Mucosa of rectum (tissue), 2 donors: ENCODE results near the gene ACE.

ENCODE experiments used
- H3K27ac ChIP-seq, 2 donors: one replicate each; pipeline ENCODE4 v1.7.0; 2013; ENCODE audit warnings: inconsistent platforms in 2 of 2, low read depth in 2 of 2, low read length in 2 of 2
- H3K27me3 ChIP-seq, 2 donors: one replicate each; pipeline ENCODE4 v1.7.0; 2013; ENCODE audit warnings: low read length in 2 of 2; ENCODE audit not compliant: control insufficient read depth in 2 of 2, insufficient read depth in 2 of 2
- H3K36me3 ChIP-seq, 2 donors: one replicate each; pipeline ENCODE4 v1.7.0; 2013; ENCODE audit warnings: low read length in 2 of 2; ENCODE audit not compliant: control insufficient read depth in 2 of 2, insufficient read depth in 2 of 2
- H3K4me1 ChIP-seq, 2 donors: one replicate each; pipeline ENCODE4 v1.7.0; 2013; ENCODE audit warnings: low read length in 2 of 2, mild to moderate bottlenecking in 1 of 2; ENCODE audit not compliant: control insufficient read depth in 2 of 2, insufficient read depth in 2 of 2
- H3K4me3 ChIP-seq, 2 donors: one replicate each; pipeline ENCODE4 v1.7.0; 2013; ENCODE audit warnings: low read length in 2 of 2
- H3K9ac ChIP-seq, 2 donors: one replicate each; pipeline ENCODE4 v1.7.0; 2013; ENCODE audit warnings: low read length in 2 of 2, low read depth in 1 of 2, mild to moderate bottlenecking in 1 of 2
- H3K9me3 ChIP-seq, 2 donors: one replicate each; pipeline ENCODE4 v1.7.0; 2013; ENCODE audit warnings: low read length in 2 of 2; ENCODE audit not compliant: control insufficient read depth in 2 of 2
- donor health status: healthy.
- donor health status: Normal muscosa, but diverticular disease.

ACE gene

GRCh38 chr17:63523253-63523855, 46.5 kb downstream of the ACE start, which contains the start of gene KCNH6:
KCNH6 (plus strand) TSS chr17:63523358; CDS start chr17:63523414, 56 bp downstream.
- Histone ChIP-seq H3K27ac (no peak within 1 kb of the TSS), H3K4me3 (peak within 1 kb of the TSS in 1 of 2 donors; percentile 31)

GRCh38 chr17:63524051-63524450, 47.2 kb downstream of the ACE start:
- H3K4me1 ChIP-seq = peaks cover 7 to 8% of the 10 kb centered on the region in 2 donors
- H3K9ac ChIP-seq = no peak overlapping the region
- no peaks in the 10 kb centered on the region for H3K9me3 ChIP-seq
- H3K27ac ChIP-seq = no peak overlapping the region
- H3K4me3 ChIP-seq = no peak overlapping the region
- H3K36me3 ChIP-seq = no peaks in the 10 kb centered on the region
- peaks cover 0 to 3% of the 10 kb centered on the region in 2 donors for H3K27me3 ChIP-seq

More at GRCh38 chr17:63523253-63523855, 46.5 kb downstream of the ACE start, which contains the start of gene KCNH6:
- H3K9ac ChIP-seq = no peak within 1 kb of the TSS
- H3K4me1 ChIP-seq = peaks cover 7 to 11% of the 10 kb centered on the region in 2 donors
- no peaks in the 10 kb centered on the region for H3K9me3 ChIP-seq
- H3K36me3 ChIP-seq = no peaks in the 10 kb centered on the region
- H3K27me3 ChIP-seq = peaks cover 0 to 3% of the 10 kb centered on the region in 2 donors

- Histone ChIP-seq H3K27ac (no peak overlapping the region), H3K27me3 (peaks cover 0 to 3% of the 10 kb centered on the region in 2 donors), H3K9ac (no peak overlapping the region), H3K4me1 (peaks cover 4 to 7% of the 10 kb centered on the region in 2 donors), H3K4me3 (no peak overlapping the region), H3K36me3 (no peaks in the 10 kb centered on the region), H3K9me3 (no peaks in the 10 kb centered on the region)
These were observed 48.5 kb downstream of the ACE start for GRCh38 chr17:63525190-63525946.

- Histone ChIP-seq H3K4me1 (no peaks in the 10 kb centered on the region), H3K9me3 (no peaks in the 10 kb centered on the region), H3K27me3 (no peaks in the 10 kb centered on the region), H3K36me3 (no peaks in the 10 kb centered on the region), H3K9ac (no peak overlapping the region), H3K4me3 (no peak overlapping the region), H3K27ac (no peak overlapping the region)
These were observed 50.0 kb downstream of the ACE start for GRCh38 chr17:63526861-63527260.

- no peak overlapping the region for H3K27ac ChIP-seq
- H3K27me3 ChIP-seq = no peaks in the 10 kb centered on the region
- H3K9me3 ChIP-seq = no peaks in the 10 kb centered on the region
- no peak overlapping the region for H3K9ac ChIP-seq
- no peak overlapping the region for H3K4me3 ChIP-seq
- H3K36me3 ChIP-seq = no peaks in the 10 kb centered on the region
- H3K4me1 ChIP-seq = no peaks in the 10 kb centered on the region
These were observed 51.3 kb downstream of the ACE start for GRCh38 chr17:63528183-63528582.

- H3K9me3 ChIP-seq = no peaks in the 10 kb centered on the region
- H3K4me3 ChIP-seq = no peak overlapping the region
- no peaks in the 10 kb centered on the region for H3K27me3 ChIP-seq
- H3K9ac ChIP-seq = no peak overlapping the region
- H3K36me3 ChIP-seq = no peaks in the 10 kb centered on the region
- no peaks in the 10 kb centered on the region for H3K4me1 ChIP-seq
- no peak overlapping the region for H3K27ac ChIP-seq
These were observed 53.1 kb downstream of the ACE start for GRCh38 chr17:63529711-63530556.

GRCh38 chr17:63530557-63531021, 53.7 kb downstream of the ACE start:
- no peaks in the 10 kb centered on the region for H3K4me1 ChIP-seq
- H3K27ac ChIP-seq = no peak overlapping the region
- H3K27me3 ChIP-seq = no peaks in the 10 kb centered on the region
- H3K9ac ChIP-seq = no peak overlapping the region
- H3K4me3 ChIP-seq = no peak overlapping the region
- no peaks in the 10 kb centered on the region for H3K9me3 ChIP-seq
- no peaks in the 10 kb centered on the region for H3K36me3 ChIP-seq

- H3K36me3 ChIP-seq = no peaks in the 10 kb centered on the region
- no peak overlapping the region for H3K9ac ChIP-seq
- no peak overlapping the region for H3K27ac ChIP-seq
- no peak overlapping the region for H3K4me3 ChIP-seq
- no peaks in the 10 kb centered on the region for H3K27me3 ChIP-seq
- H3K9me3 ChIP-seq = no peaks in the 10 kb centered on the region
- no peaks in the 10 kb centered on the region for H3K4me1 ChIP-seq
These were observed 54.4 kb downstream of the ACE start for GRCh38 chr17:63531022-63531965.

- H3K9me3 ChIP-seq = no peaks in the 10 kb centered on the region
- no peak overlapping the region for H3K9ac ChIP-seq
- no peaks in the 10 kb centered on the region for H3K36me3 ChIP-seq
These were observed 56.7 kb downstream of the ACE start for GRCh38 chr17:63533433-63534077.

More at GRCh38 chr17:63533433-63534077, 56.7 kb downstream of the ACE start:
- peaks cover 2 to 7% of the 10 kb centered on the region in 2 donors for H3K27me3 ChIP-seq
- H3K4me3 ChIP-seq = no peak overlapping the region
- peaks cover 0 to 6% of the 10 kb centered on the region in 2 donors for H3K4me1 ChIP-seq
- H3K27ac ChIP-seq = no peak overlapping the region
